ENCODE results near the gene KDM1A.

DNA sequence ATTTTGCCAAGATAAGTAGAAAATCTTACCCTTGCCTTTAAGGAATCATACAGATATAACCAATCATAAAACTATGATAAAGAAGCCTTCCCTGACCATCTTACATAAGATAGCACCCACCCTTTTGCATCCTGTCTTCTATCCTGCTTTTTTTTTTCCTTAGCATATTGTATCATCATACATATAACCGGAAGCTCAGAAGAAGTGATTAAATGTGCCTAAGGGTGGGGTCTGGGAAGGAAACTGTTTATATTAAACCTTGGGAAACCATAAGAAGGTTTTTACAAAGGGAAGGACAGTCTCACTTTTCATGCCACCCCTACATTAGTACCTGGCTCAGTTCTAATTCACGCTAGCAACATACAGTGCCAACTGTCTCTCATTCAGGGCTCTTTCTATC is 82.6 kb downstream of the KDM1A start:
- TF ChIP-seq, protein P1, sequence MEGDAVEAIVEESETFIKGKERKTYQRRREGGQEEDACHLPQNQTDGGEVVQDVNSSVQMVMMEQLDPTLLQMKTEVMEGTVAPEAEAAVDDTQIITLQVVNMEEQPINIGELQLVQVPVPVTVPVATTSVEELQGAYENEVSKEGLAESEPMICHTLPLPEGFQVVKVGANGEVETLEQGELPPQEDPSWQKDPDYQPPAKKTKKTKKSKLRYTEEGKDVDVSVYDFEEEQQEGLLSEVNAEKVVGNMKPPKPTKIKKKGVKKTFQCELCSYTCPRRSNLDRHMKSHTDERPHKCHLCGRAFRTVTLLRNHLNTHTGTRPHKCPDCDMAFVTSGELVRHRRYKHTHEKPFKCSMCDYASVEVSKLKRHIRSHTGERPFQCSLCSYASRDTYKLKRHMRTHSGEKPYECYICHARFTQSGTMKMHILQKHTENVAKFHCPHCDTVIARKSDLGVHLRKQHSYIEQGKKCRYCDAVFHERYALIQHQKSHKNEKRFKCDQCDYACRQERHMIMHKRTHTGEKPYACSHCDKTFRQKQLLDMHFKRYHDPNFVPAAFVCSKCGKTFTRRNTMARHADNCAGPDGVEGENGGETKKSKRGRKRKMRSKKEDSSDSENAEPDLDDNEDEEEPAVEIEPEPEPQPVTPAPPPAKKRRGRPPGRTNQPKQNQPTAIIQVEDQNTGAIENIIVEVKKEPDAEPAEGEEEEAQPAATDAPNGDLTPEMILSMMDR (IDR thresholded peaks at IDR 0.05), result no peak
- no peak for TF ChIP-seq POLR2AphosphoS5 (IDR thresholded peaks at IDR 0.05)
